CD4-positive, alpha-beta T cell (primary cell): ENCODE results near the gene NBR1. TPM values are rescaled to one million over a fixed set of nuclear protein-coding genes. Genes with fewer than 3 reads are reported as not detected.
"Not testable (repeated sequence)": the region's sequence is repeated elsewhere in the genome, so short reads cannot be mapped to it uniquely, and the experiment has no call there.

Source experiments
- ATAC-seq: fragments of 200-7000 bp; cut with Tn5 transposase; one replicate; pipeline ENCODE4 v1.10.0; 2022; ENCODE audit warnings: mild to moderate bottlenecking; ENCODE audit not compliant: poor library complexity
- CTCF ChIA-PET: fragments of 350-600 bp; sonication (Branson Sonifier 250); formaldehyde crosslinking; loops from one replicate; lab custom pipeline; 2021; ENCODE audit warnings: antibody characterized with exemption, inconsistent platforms; lab: Charles Lee
- POLR2A ChIA-PET: fragments of 350-600 bp; sonication (Branson Sonifier 250); formaldehyde crosslinking; loops from one replicate; lab custom pipeline; 2021; ENCODE audit warnings: antibody characterized with exemption, inconsistent platforms; lab: Charles Lee
- DNase-seq, 14 experiments: peaks; one replicate each; pipeline ENCODE4 v3.0.0-alpha.2; 2013 to 2020; ENCODE audit warnings: mixed read lengths in 2 of 14
- H3K27ac ChIP-seq, 2 donors: one replicate each; pipeline versions ENCODE4 v1.5.1 to v1.7.0; 2013; ENCODE audit warnings: low read length in 2 of 2, low read depth in 1 of 2, mild to moderate bottlenecking in 1 of 2
- H3K27me3 ChIP-seq, 2 experiments: 1 replicate in 1 of 2; 2 replicates in 1 of 2; pipeline versions ENCODE4 v1.6.1 to v1.7.0; 2013; ENCODE audit warnings: low read length in 2 of 2, control low read depth in 1 of 2, mild to moderate bottlenecking in 1 of 2, moderate library complexity in 1 of 2; ENCODE audit not compliant: insufficient read depth in 2 of 2, control insufficient read depth in 1 of 2
- H3K36me3 ChIP-seq: one replicate; pipeline ENCODE4 v1.6.1; 2013; ENCODE audit warnings: low read length, control low read depth; ENCODE audit not compliant: insufficient read depth
- H3K4me1 ChIP-seq: one replicate; pipeline ENCODE4 v1.6.1; 2013; ENCODE audit warnings: low read length, control low read depth; ENCODE audit not compliant: insufficient read depth
- H3K4me3 ChIP-seq: one replicate; pipeline ENCODE4 v1.5.1; 2013; ENCODE audit warnings: mild to moderate bottlenecking, low read length, moderate library complexity
- H3K9me3 ChIP-seq, 2 experiments: 1 replicate in 1 of 2; 2 replicates in 1 of 2; pipeline versions ENCODE4 v1.6.1 to v1.7.0; 2013; ENCODE audit warnings: low read length in 2 of 2, mild to moderate bottlenecking in 2 of 2, control low read depth in 1 of 2, moderate library complexity in 1 of 2; ENCODE audit not compliant: control insufficient read depth in 1 of 2, insufficient read depth in 1 of 2
- H3K27ac Mint-ChIP-seq: one replicate; pipeline ENCODE4 v1.8.0; 2020; ENCODE audit warnings: mixed read lengths
- H3K27me3 Mint-ChIP-seq: one replicate; pipeline ENCODE4 v1.8.0; 2021; ENCODE audit warnings: mixed read lengths
- H3K36me3 Mint-ChIP-seq: one replicate; pipeline ENCODE4 v1.8.0; 2021; ENCODE audit warnings: low read depth, mixed read lengths
- H3K4me1 Mint-ChIP-seq: one replicate; pipeline ENCODE4 v1.8.0; 2021; ENCODE audit warnings: low read depth, mixed read lengths
- H3K4me3 Mint-ChIP-seq: one replicate; pipeline ENCODE4 v1.8.0; 2020; ENCODE audit warnings: mild to moderate bottlenecking, mixed read lengths
- H3K9me3 Mint-ChIP-seq: one replicate; pipeline ENCODE4 v1.8.0; 2020; ENCODE audit warnings: mixed read lengths
- CTCF ChIP-seq: fragments of 200-600 bp; IDR thresholded peaks from one replicate; pipeline ENCODE4 v1.8.0; 2022; ENCODE audit warnings: antibody characterized with exemption, mild to moderate bottlenecking
- intact Hi-C, 2 experiments: fragments of 100-400 bp; cut with DNase I in 1 of 2; cut with micrococcal nuclease in 1 of 2; formaldehyde crosslinking; loops; one replicate each; pipeline versions ENCODE4 v1.15.1 to v1.9.0; 2023 to 2025; cut with DNase I, micrococcal nuclease
- total RNA-seq, 174 experiments: library from RNA in 2 of 174; stranded (reverse) in 2 of 174; gene quantifications; one replicate each; pipeline ENCODE4 v1.2.3 and lab custom pipeline; 2021 to 2026

The NBR1 gene
- total RNA-seq, 2 experiments from 2014 or later, result 23.7 TPM

- POLR2A ChIA-PET, result no interaction called here
- Mint-ChIP-seq H3K9me3 (no peaks in the 10 kb centered on the region), H3K4me1 (no peaks in the 10 kb centered on the region), H3K4me3 (no peak overlapping the region), H3K27ac (no peak overlapping the region), H3K27me3 (no peaks in the 10 kb centered on the region), H3K36me3 (no peaks in the 10 kb centered on the region)
- DNase-seq (no peak), ATAC-seq (no peak)
- H3K27me3 ChIP-seq, result no peaks in the 10 kb centered on the region
- no peak overlapping the region for H3K27ac ChIP-seq
- H3K4me3 ChIP-seq, result no peak overlapping the region
- intact Hi-C loops, result no loop called here
- H3K36me3 ChIP-seq, result peaks cover 5% of the 10 kb centered on the region
- CTCF ChIA-PET, result no interaction called here
- no peaks in the 10 kb centered on the region for H3K9me3 ChIP-seq
- H3K4me1 ChIP-seq, result no peaks in the 10 kb centered on the region
- no peak for TF ChIP-seq CTCF
Measured at GRCh38 chr17:43146649-43147048, 24.4 kb upstream of the NBR1 start.

- Histone ChIP-seq H3K27ac (no peak overlapping the region), H3K4me3 (no peak overlapping the region), H3K27me3 (no peaks in the 10 kb centered on the region), H3K36me3 (no peaks in the 10 kb centered on the region), H3K4me1 (no peaks in the 10 kb centered on the region), H3K9me3 (peaks cover 0 to 4% of the 10 kb centered on the region in 2 experiments)
- Mint-ChIP-seq H3K9me3 (peaks cover 2% of the 10 kb centered on the region), H3K36me3 (peaks cover 6% of the 10 kb centered on the region), H3K4me1 (no peaks in the 10 kb centered on the region), H3K27ac (no peak overlapping the region), H3K27me3 (no peaks in the 10 kb centered on the region), H3K4me3 (no peak overlapping the region)
- ChIA-PET CTCF (no interaction called here), POLR2A (no interaction called here)
- TF ChIP-seq CTCF, result no peak
- no peak for DNase-seq
- no peak for ATAC-seq
- intact Hi-C loops, result no loop called here
Measured at GRCh38 chr17:43151880-43152456, 19.0 kb upstream of the NBR1 start.

- intact Hi-C loops, H3K4me3 Mint-ChIP-seq, POLR2A ChIA-PET, H3K9me3 Mint-ChIP-seq, H3K4me1 ChIP-seq, H3K4me1 Mint-ChIP-seq, DNase-seq, H3K36me3 Mint-ChIP-seq, H3K27ac Mint-ChIP-seq, H3K27me3 ChIP-seq, CTCF ChIA-PET, ATAC-seq, H3K27ac ChIP-seq, H3K4me3 ChIP-seq, H3K9me3 ChIP-seq, H3K27me3 Mint-ChIP-seq, H3K36me3 ChIP-seq: not testable (repeated sequence)
Measured at GRCh38 chr17:43153197-43153835, 17.7 kb upstream of the NBR1 start.

DNA sequence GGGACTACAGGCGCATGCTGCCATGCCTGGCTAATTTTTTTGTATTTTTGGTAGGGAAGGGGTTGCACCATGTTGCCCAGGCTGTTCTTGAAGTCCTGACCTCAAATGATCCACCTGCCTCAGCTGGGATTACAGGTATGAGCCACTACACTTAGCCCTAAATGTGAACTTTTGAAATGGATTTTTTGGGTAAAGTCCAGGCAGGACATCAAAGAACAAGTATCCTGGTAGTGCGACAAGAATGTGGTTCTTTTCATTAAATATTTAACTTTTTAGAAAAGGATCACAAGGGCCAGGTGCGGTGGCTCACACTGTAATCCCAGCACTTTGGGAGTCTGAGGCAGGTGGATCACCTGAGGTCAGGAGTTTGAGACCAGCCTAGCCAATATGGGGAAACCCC, 15.3 kb upstream of the NBR1 start:
- Histone ChIP-seq H3K4me3 (no peak overlapping the region), H3K36me3 (no peaks in the 10 kb centered on the region), H3K9me3 (peaks cover 0 to 4% of the 10 kb centered on the region in 2 experiments), H3K27me3 (no peaks in the 10 kb centered on the region), H3K27ac (no peak overlapping the region), H3K4me1 (no peaks in the 10 kb centered on the region)
- ChIA-PET POLR2A (no interaction called here), CTCF (no interaction called here)
- Mint-ChIP-seq H3K36me3 (peaks cover 6% of the 10 kb centered on the region), H3K4me1 (no peaks in the 10 kb centered on the region), H3K27ac (no peak overlapping the region), H3K9me3 (peaks cover 2% of the 10 kb centered on the region), H3K4me3 (no peak overlapping the region), H3K27me3 (no peaks in the 10 kb centered on the region)
- intact Hi-C loops, result no loop called here
- DNase-seq (no peak), ATAC-seq (no peak)
- no peak for TF ChIP-seq CTCF

GRCh38 chr17:43159232-43159631, 11.8 kb upstream of the NBR1 start:
- intact Hi-C loops, H3K4me3 Mint-ChIP-seq, H3K9me3 Mint-ChIP-seq, POLR2A ChIA-PET, CTCF ChIA-PET, DNase-seq, ATAC-seq, H3K27ac ChIP-seq, H3K4me3 ChIP-seq, H3K4me1 ChIP-seq, H3K9me3 ChIP-seq, H3K27me3 Mint-ChIP-seq, H3K36me3 Mint-ChIP-seq, H3K27me3 ChIP-seq, H3K36me3 ChIP-seq, H3K27ac Mint-ChIP-seq, H3K4me1 Mint-ChIP-seq: not testable (repeated sequence)
